Kidney epithelial cell (primary cell): ENCODE measurements around the gene SLC26A3. TPM values are rescaled to one million over a fixed set of nuclear protein-coding genes. Genes with fewer than 3 reads are reported as not detected.

Experiments used
- DNase-seq: peaks from one replicate; pipeline ENCODE4 v3.0.0-alpha.2; 2010; ENCODE audit warnings: low read depth
- H3K27me3 ChIP-seq: 2 replicates; pipeline ENCODE4 v1.6.0; 2011; ENCODE audit warnings: low read length; ENCODE audit not compliant: control insufficient read depth, insufficient read depth
- H3K36me3 ChIP-seq: 2 replicates; pipeline ENCODE4 v1.5.1; 2011; ENCODE audit warnings: low read length; ENCODE audit not compliant: control insufficient read depth, insufficient read depth
- H3K4me3 ChIP-seq: 2 replicates; pipeline ENCODE4 v1.5.1; 2011; ENCODE audit warnings: low read depth, mild to moderate bottlenecking, control low read depth, low read length
- total RNA-seq: library from RNA; depleted of rRNA; stranded (reverse); fragments of >200 nt; gene quantifications from 2 replicates; pipeline ENCODE4 v1.2.3, GENCODE V29; 2015
- TF ChIP-seq, protein P1 (sequence below): IDR thresholded peaks from 2 replicates; pipeline ENCODE4 v1.5.1; 2011; ENCODE audit warnings: mild to moderate bottlenecking, moderate library complexity, low read length, control low read depth, inconsistent platforms; ENCODE audit not compliant: insufficient read depth, poor library complexity, severe bottlenecking

SLC26A3 gene
- total RNA-seq, 1 donor from 2014 or later: not detected

DNA sequence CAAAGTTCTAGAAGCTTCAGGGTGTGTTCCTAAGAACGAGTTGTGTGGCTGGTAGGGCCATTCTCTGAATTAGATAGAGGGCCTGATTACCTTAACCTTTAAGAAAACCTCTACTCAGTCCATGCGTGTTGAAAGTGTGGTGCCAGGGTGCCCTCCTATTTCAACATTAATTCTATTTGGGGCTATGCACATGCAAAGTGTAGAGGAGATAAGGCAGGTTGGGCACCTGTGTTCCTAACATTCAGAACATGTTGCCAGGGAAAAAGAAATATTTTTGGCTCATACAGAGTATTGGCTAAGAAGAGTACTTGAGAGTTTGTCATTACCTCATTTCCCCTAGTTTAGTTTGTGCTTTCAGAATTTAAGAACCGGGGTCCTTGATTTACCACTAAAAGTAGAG is 20.6 kb downstream of the SLC26A3 start:
- no peak for DNase-seq
- Histone ChIP-seq H3K4me3 (no peak overlapping the region), H3K36me3 (no peaks in the 10 kb centered on the region), H3K27me3 (peaks cover 3% of the 10 kb centered on the region)
- TF ChIP-seq, protein P1, sequence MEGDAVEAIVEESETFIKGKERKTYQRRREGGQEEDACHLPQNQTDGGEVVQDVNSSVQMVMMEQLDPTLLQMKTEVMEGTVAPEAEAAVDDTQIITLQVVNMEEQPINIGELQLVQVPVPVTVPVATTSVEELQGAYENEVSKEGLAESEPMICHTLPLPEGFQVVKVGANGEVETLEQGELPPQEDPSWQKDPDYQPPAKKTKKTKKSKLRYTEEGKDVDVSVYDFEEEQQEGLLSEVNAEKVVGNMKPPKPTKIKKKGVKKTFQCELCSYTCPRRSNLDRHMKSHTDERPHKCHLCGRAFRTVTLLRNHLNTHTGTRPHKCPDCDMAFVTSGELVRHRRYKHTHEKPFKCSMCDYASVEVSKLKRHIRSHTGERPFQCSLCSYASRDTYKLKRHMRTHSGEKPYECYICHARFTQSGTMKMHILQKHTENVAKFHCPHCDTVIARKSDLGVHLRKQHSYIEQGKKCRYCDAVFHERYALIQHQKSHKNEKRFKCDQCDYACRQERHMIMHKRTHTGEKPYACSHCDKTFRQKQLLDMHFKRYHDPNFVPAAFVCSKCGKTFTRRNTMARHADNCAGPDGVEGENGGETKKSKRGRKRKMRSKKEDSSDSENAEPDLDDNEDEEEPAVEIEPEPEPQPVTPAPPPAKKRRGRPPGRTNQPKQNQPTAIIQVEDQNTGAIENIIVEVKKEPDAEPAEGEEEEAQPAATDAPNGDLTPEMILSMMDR: no peak

DNA sequence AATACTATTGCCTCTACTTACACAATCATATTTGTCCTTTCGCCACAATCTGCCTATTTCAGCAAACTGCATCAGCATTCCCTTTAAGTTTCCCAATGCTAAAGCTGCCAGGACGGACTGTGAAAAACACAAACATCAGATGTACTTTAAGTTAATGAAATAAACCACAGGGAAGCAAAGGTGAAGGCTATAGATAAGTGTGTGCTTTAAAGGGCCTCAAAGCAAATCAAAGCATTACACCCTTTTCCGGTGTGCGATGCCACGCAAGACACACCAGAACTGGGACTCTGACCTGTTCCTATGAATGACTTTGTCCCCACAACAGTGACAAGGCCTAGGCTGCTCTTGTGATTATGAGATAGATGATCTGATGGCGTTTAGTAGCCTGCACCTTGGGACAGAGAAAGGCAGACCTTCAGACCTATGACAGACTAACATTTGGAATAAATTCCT is 23.4 kb downstream of the SLC26A3 start:
- H3K4me3 ChIP-seq: no peak overlapping the region
- no peaks in the 10 kb centered on the region for H3K36me3 ChIP-seq
- DNase-seq: no peak
- H3K27me3 ChIP-seq: no peaks in the 10 kb centered on the region
- TF ChIP-seq, protein P1: no peak

DNA sequence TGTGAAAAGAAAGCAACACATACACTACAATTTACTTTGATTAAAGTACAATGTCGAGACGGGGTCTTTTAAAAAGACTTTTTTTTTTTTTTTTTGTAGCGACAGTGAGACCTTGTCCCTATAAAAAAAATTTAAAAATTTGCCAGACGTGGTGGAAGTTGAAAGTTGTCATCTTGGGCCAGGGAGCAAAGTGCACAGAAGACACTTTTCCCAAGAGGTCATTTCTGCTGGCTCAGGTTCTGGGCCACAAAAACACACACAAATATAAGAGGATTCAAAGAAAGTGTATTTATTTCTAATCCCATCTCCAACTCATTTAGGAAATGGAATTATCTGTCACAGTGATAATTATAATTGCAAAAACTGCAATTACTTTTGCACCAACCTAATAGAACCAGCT is 24.7 kb downstream of the SLC26A3 start:
- TF ChIP-seq, protein P1: no peak
- Histone ChIP-seq H3K27me3 (no peaks in the 10 kb centered on the region), H3K36me3 (no peaks in the 10 kb centered on the region), H3K4me3 (no peak overlapping the region)
- DNase-seq: no peak

DNA sequence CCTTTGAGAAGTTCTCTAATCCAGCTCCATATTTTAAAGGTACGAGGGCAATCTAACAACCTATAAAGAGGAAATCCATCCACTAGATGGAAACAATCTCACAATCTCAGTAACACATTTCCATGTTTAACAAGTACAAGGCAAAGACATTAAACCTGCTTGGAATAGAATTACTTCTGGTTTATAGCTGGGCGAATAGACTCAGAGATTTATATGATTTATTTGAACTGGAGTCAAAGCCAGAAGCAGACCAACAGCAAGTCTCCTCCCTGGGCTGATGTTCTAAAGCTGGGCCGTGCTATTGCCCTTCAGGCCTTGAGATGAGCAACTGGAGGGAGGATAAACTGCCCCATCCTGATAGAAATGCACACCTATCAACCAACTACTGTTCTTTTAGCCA is 25.3 kb downstream of the SLC26A3 start:
- H3K36me3 ChIP-seq: no peaks in the 10 kb centered on the region
- no peak overlapping the region for H3K4me3 ChIP-seq
- H3K27me3 ChIP-seq: no peaks in the 10 kb centered on the region
- TF ChIP-seq, protein P1: no peak
- DNase-seq: no peak

DNA sequence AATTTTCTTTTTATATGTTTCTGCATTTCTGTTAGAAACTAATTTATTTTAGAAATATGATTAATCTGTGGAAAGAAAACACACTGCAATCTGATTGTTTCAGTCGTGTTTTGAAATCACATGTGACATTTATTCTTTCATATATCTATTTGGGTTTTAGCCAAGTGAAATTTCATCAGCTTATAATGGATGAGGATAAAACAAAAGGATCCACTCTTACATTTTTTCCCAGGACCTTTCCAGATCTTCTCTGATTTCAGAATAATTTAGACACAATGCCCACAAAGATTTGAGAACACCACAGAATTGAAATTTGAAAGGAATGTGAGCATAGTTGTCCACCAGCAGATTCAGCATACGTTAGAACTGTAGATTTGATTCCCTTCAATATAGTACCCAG is 30.0 kb downstream of the SLC26A3 start:
- H3K4me3 ChIP-seq: no peak overlapping the region
- no peaks in the 10 kb centered on the region for H3K27me3 ChIP-seq
- DNase-seq: no peak
- no peaks in the 10 kb centered on the region for H3K36me3 ChIP-seq
- TF ChIP-seq, protein P1: no peak

DNA sequence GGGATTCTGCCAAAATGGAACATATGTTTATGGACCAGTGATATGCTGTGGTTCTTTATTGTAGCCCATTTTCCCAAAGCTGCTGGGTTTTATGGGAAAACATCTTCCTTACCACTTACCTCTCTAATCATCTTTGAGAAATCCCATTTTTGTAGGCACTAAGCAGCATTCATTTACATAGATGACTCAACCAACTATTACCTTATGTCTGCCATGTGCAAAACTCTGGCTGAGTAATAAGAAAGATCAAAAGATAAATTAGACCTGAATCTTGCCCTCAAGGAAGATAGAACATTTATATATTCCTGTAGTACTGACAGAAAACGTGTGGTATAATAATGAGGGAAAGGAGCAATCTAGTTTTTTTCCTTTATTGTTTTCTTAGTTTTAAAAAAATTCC is 34.8 kb downstream of the SLC26A3 start:
- TF ChIP-seq, protein P1: no peak
- Histone ChIP-seq H3K4me3 (no peak overlapping the region), H3K36me3 (no peaks in the 10 kb centered on the region), H3K27me3 (no peaks in the 10 kb centered on the region)
- DNase-seq: no peak
